GM06990 (cell line): ENCODE measurements around the gene MIER1.

ENCODE experiments used
- DNase-seq: peaks from one replicate; pipeline ENCODE4 v3.0.0-alpha.2; 2011; ENCODE audit not compliant: insufficient read length; ENCODE audit errors: extremely low read depth
- H3K27me3 ChIP-seq: replicated peaks from 2 replicates; pipeline ENCODE4 v1.6.0; 2011; ENCODE audit warnings: low read length; ENCODE audit not compliant: control insufficient read depth, insufficient read depth
- H3K36me3 ChIP-seq: 2 replicates; pipeline ENCODE4 v1.5.1; 2011; ENCODE audit warnings: low read length; ENCODE audit not compliant: control insufficient read depth, insufficient read depth
- H3K4me3 ChIP-seq: replicated peaks from 2 replicates; pipeline ENCODE4 v1.5.1; 2011; ENCODE audit warnings: low read depth, mild to moderate bottlenecking, control low read depth, low read length
- CTCF ChIP-seq: IDR thresholded peaks from 2 replicates; pipeline ENCODE4 v1.5.1; 2011; ENCODE audit warnings: low read length, control low read depth, mild to moderate bottlenecking, inconsistent platforms; ENCODE audit not compliant: insufficient read depth, poor library complexity, severe bottlenecking

MIER1 gene

GRCh38 chr1:67001682-67002425, 77.1 kb downstream of the MIER1 start:
- Histone ChIP-seq H3K4me3 (no peak overlapping the region), H3K27me3 (no peaks in the 10 kb centered on the region), H3K36me3 (no peaks in the 10 kb centered on the region; the same call in 1 of the 2 replicates)
- TF ChIP-seq CTCF, result no peak
- DNase-seq, result no peak

- no peak for DNase-seq
- no peak for TF ChIP-seq CTCF
Measured at GRCh38 chr1:67004176-67004575, 79.4 kb downstream of the MIER1 start.

GRCh38 chr1:67005068-67005467, 80.3 kb downstream of the MIER1 start:
- no peaks in the 10 kb centered on the region for H3K27me3 ChIP-seq
- no peaks in the 10 kb centered on the region; the same call in 1 of the 2 replicates for H3K36me3 ChIP-seq
- DNase-seq, result no peak
- no peak for TF ChIP-seq CTCF
- no peak overlapping the region for H3K4me3 ChIP-seq

More at GRCh38 chr1:67004176-67004575, 79.4 kb downstream of the MIER1 start:
- no peaks in the 10 kb centered on the region; the same call in 1 of the 2 replicates for H3K36me3 ChIP-seq
- H3K4me3 ChIP-seq, result no peak overlapping the region
- H3K27me3 ChIP-seq, result no peaks in the 10 kb centered on the region

GRCh38 chr1:67009792-67010191, 85.0 kb downstream of the MIER1 start:
- Histone ChIP-seq H3K36me3 (no peaks in the 10 kb centered on the region; the same call in 1 of the 2 replicates), H3K4me3 (no peak overlapping the region), H3K27me3 (no peaks in the 10 kb centered on the region)
- DNase-seq, result no peak
- TF ChIP-seq CTCF, result no peak

GRCh38 chr1:67013573-67013972, 88.8 kb downstream of the MIER1 start:
- Histone ChIP-seq H3K27me3 (no peaks in the 10 kb centered on the region), H3K4me3 (no peak overlapping the region), H3K36me3 (no peaks in the 10 kb centered on the region)
- no peak for TF ChIP-seq CTCF
- DNase-seq, result no peak

GRCh38 chr1:67018574-67018973, 93.8 kb downstream of the MIER1 start:
- no peak for TF ChIP-seq CTCF
- no peaks in the 10 kb centered on the region for H3K27me3 ChIP-seq
- H3K36me3 ChIP-seq, result no peaks in the 10 kb centered on the region; the same call in 1 of the 2 replicates
- no peak for DNase-seq
- no peak overlapping the region for H3K4me3 ChIP-seq
